Activated T-helper 1 cell treated with anti-CD3 and anti-CD28 coated beads, Interleukin-12 subunit alpha, Interleukin-12 subunit beta, Interleukin-2, Interleukin-4 antibody, amounts not matched to agents 30 ng/mL and 10 ng/mL and 1 ng/mL, durations not matched to agents 14 hours and 24 hours and 36 hours (primary cell): ENCODE data around the gene ARL8B. TPM values are rescaled to one million over a fixed set of nuclear protein-coding genes. Genes with fewer than 3 reads are reported as not detected.
"Not testable (repeated sequence)": the region's sequence is repeated elsewhere in the genome, so short reads cannot be mapped to it uniquely, and the experiment has no call there.

Source experiments
- DNase-seq: peaks from one replicate; pipeline ENCODE4 v3.0.0; 2021; ENCODE audit warnings: low spot score
- H3K27ac Mint-ChIP-seq: one replicate; pipeline ENCODE4 v1.8.0; 2021; ENCODE audit warnings: mild to moderate bottlenecking, mixed read lengths
- H3K27me3 Mint-ChIP-seq: one replicate; pipeline ENCODE4 v1.8.0; 2022; ENCODE audit warnings: mild to moderate bottlenecking, moderate library complexity, mixed read lengths; ENCODE audit not compliant: insufficient read depth
- H3K36me3 Mint-ChIP-seq: one replicate; pipeline ENCODE4 v1.8.0; 2021; ENCODE audit warnings: low read depth, mixed read lengths
- H3K4me1 Mint-ChIP-seq: one replicate; pipeline ENCODE4 v1.8.0; 2021; ENCODE audit warnings: low read depth, mixed read lengths
- H3K4me3 Mint-ChIP-seq: one replicate; pipeline ENCODE4 v1.8.0; 2021; ENCODE audit warnings: mild to moderate bottlenecking, moderate library complexity, mixed read lengths
- H3K9me3 Mint-ChIP-seq: one replicate; pipeline ENCODE4 v1.8.0; 2021; ENCODE audit warnings: mixed read lengths
- intact Hi-C: fragments of 100-400 bp; cut with micrococcal nuclease; formaldehyde crosslinking; loops from one replicate; pipeline ENCODE4 v1.15.1; 2024
- total RNA-seq: library from RNA; stranded (reverse); gene quantifications from 2 replicates; pipeline ENCODE4 v1.2.3, GENCODE V29; 2022

The ARL8B gene
- total RNA-seq, result 43.4 and 51.0 TPM in 2 replicates

GRCh38 chr3:5122030-5122740 is at the start of gene ARL8B:
TSS of gene ARL8B (plus strand) at chr3:5122292. CDS start at chr3:5122466, 174 bp downstream.
- Mint-ChIP-seq H3K4me3 (peak within 1 kb of the TSS; percentile 88), H3K27me3 (no peaks in the 10 kb centered on the region), H3K36me3 (peaks cover 9% of the 10 kb centered on the region), H3K4me1 (peaks cover 40% of the 10 kb centered on the region), H3K9me3 (no peaks in the 10 kb centered on the region), H3K27ac (peak within 1 kb of the TSS; percentile 87)
- peak; percentile 90 for DNase-seq
- intact Hi-C loops, result loop anchor here (1.0 to 10.0 kb wide), 12 partner anchors 65 to 1940 kb away; partner anchors contain the start of genes EDEM1, ITPR1, SETMAR and SUMF1

- no peaks in the 10 kb centered on the region for H3K9me3 Mint-ChIP-seq
- H3K27me3 Mint-ChIP-seq, result peaks cover 33% of the 10 kb centered on the region
- H3K36me3 Mint-ChIP-seq, result no peaks in the 10 kb centered on the region
- no peak overlapping the region for H3K4me3 Mint-ChIP-seq
- H3K27ac Mint-ChIP-seq, result no peak overlapping the region
- intact Hi-C loops, result no loop called here
- no peak for DNase-seq
- no peaks in the 10 kb centered on the region for H3K4me1 Mint-ChIP-seq
Observed at GRCh38 chr3:5073374-5074085, 48.6 kb upstream of the ARL8B start.

- H3K36me3 Mint-ChIP-seq, result no peaks in the 10 kb centered on the region
- no peak overlapping the region for H3K27ac Mint-ChIP-seq
- H3K9me3 Mint-ChIP-seq, result no peaks in the 10 kb centered on the region
- H3K4me1 Mint-ChIP-seq, result no peaks in the 10 kb centered on the region
- H3K27me3 Mint-ChIP-seq, result peaks cover 19% of the 10 kb centered on the region
- no peak for DNase-seq
- intact Hi-C loops, result no loop called here
- no peak overlapping the region for H3K4me3 Mint-ChIP-seq
Observed at GRCh38 chr3:5078151-5078550, 43.9 kb upstream of the ARL8B start.

- DNase-seq, result no peak
- Mint-ChIP-seq H3K4me1 (no peaks in the 10 kb centered on the region), H3K9me3 (no peaks in the 10 kb centered on the region), H3K27me3 (peaks cover 15% of the 10 kb centered on the region), H3K4me3 (no peak overlapping the region), H3K36me3 (no peaks in the 10 kb centered on the region), H3K27ac (no peak overlapping the region)
- intact Hi-C loops, result no loop called here
Observed at GRCh38 chr3:5079761-5080160, 42.3 kb upstream of the ARL8B start.

- intact Hi-C loops, result no loop called here
- H3K27ac Mint-ChIP-seq, result no peak overlapping the region
Observed at GRCh38 chr3:5080779-5081550, 41.1 kb upstream of the ARL8B start.

GRCh38 chr3:5081973-5082788 is 39.9 kb upstream of the ARL8B start:
- H3K27ac Mint-ChIP-seq, H3K9me3 Mint-ChIP-seq, DNase-seq, H3K4me3 Mint-ChIP-seq, H3K36me3 Mint-ChIP-seq, intact Hi-C loops, H3K4me1 Mint-ChIP-seq: not testable (repeated sequence)
- H3K27me3 Mint-ChIP-seq, result peaks cover 10% of the 10 kb centered on the region

More at GRCh38 chr3:5080779-5081550, 41.1 kb upstream of the ARL8B start:
- Mint-ChIP-seq H3K9me3 (no peaks in the 10 kb centered on the region), H3K36me3 (no peaks in the 10 kb centered on the region), H3K27me3 (peaks cover 10% of the 10 kb centered on the region), H3K4me1 (no peaks in the 10 kb centered on the region), H3K4me3 (no peak overlapping the region)
- no peak for DNase-seq

- Mint-ChIP-seq H3K9me3 (no peaks in the 10 kb centered on the region), H3K27ac (no peak overlapping the region), H3K4me3 (no peak overlapping the region), H3K4me1 (no peaks in the 10 kb centered on the region), H3K27me3 (peaks cover 7% of the 10 kb centered on the region), H3K36me3 (no peaks in the 10 kb centered on the region)
- intact Hi-C loops, result no loop called here
- no peak for DNase-seq
Observed at GRCh38 chr3:5082789-5083115, 39.3 kb upstream of the ARL8B start.

GRCh38 chr3:5084224-5084623 is 37.9 kb upstream of the ARL8B start:
- intact Hi-C loops, result no loop called here

GRCh38 chr3:5086708-5087107 is 35.4 kb upstream of the ARL8B start:
- DNase-seq, result no peak
- no peaks in the 10 kb centered on the region for H3K36me3 Mint-ChIP-seq
- no peaks in the 10 kb centered on the region for H3K4me1 Mint-ChIP-seq
- H3K27me3 Mint-ChIP-seq, result peaks cover 19% of the 10 kb centered on the region
- intact Hi-C loops, result no loop called here
- H3K27ac Mint-ChIP-seq, result no peak overlapping the region
- no peak overlapping the region for H3K4me3 Mint-ChIP-seq
- H3K9me3 Mint-ChIP-seq, result no peaks in the 10 kb centered on the region

More at GRCh38 chr3:5084224-5084623, 37.9 kb upstream of the ARL8B start:
- DNase-seq, result no peak
- H3K4me1 Mint-ChIP-seq, result no peaks in the 10 kb centered on the region
- H3K27ac Mint-ChIP-seq, result no peak overlapping the region
- no peak overlapping the region for H3K4me3 Mint-ChIP-seq
- H3K27me3 Mint-ChIP-seq, result peaks cover 12% of the 10 kb centered on the region
- no peaks in the 10 kb centered on the region for H3K36me3 Mint-ChIP-seq
- no peaks in the 10 kb centered on the region for H3K9me3 Mint-ChIP-seq

GRCh38 chr3:5087209-5087608 is 34.9 kb upstream of the ARL8B start:
- Mint-ChIP-seq H3K27me3 (peaks cover 20% of the 10 kb centered on the region), H3K4me3 (no peak overlapping the region), H3K9me3 (no peaks in the 10 kb centered on the region), H3K36me3 (no peaks in the 10 kb centered on the region), H3K27ac (no peak overlapping the region), H3K4me1 (no peaks in the 10 kb centered on the region)
- DNase-seq, result no peak
- intact Hi-C loops, result no loop called here

- H3K4me1 Mint-ChIP-seq, result no peaks in the 10 kb centered on the region
- no peaks in the 10 kb centered on the region for H3K36me3 Mint-ChIP-seq
- H3K27ac Mint-ChIP-seq, result no peak overlapping the region
- peaks cover 34% of the 10 kb centered on the region for H3K27me3 Mint-ChIP-seq
- no peaks in the 10 kb centered on the region for H3K9me3 Mint-ChIP-seq
- no peak overlapping the region for H3K4me3 Mint-ChIP-seq
- intact Hi-C loops, result no loop called here
- DNase-seq, result no peak
Observed at GRCh38 chr3:5090197-5090596, 31.9 kb upstream of the ARL8B start.

- intact Hi-C loops, result no loop called here
- no peaks in the 10 kb centered on the region for H3K36me3 Mint-ChIP-seq
- H3K4me3 Mint-ChIP-seq, result no peak overlapping the region
- DNase-seq, result no peak
- H3K4me1 Mint-ChIP-seq, result peaks cover 4% of the 10 kb centered on the region
- H3K27me3 Mint-ChIP-seq, result peaks cover 47% of the 10 kb centered on the region
- no peak overlapping the region for H3K27ac Mint-ChIP-seq
- no peaks in the 10 kb centered on the region for H3K9me3 Mint-ChIP-seq
Observed at GRCh38 chr3:5092018-5092417, 30.1 kb upstream of the ARL8B start.
